Subcutaneous abdominal adipose tissue (tissue), 5 donors: ENCODE results near the gene CENATAC.
A peak's percentile ranks its signal among the peaks of the same experiment; 100 is the strongest.
"Not testable (repeated sequence)": the region's sequence is repeated elsewhere in the genome, so short reads cannot be mapped to it uniquely, and the experiment has no call there.

Experiments
- H3K27ac ChIP-seq: one replicate; pipeline ENCODE4 v1.7.0; 2013; ENCODE audit warnings: low read depth, mild to moderate bottlenecking, inconsistent platforms, low read length, moderate library complexity
- H3K27me3 ChIP-seq, 5 donors: one replicate each; pipeline ENCODE4 v1.7.0; 2013; ENCODE audit warnings: low read length in 5 of 5, inconsistent platforms in 1 of 5; ENCODE audit not compliant: control insufficient read depth in 5 of 5, insufficient read depth in 4 of 5
- H3K36me3 ChIP-seq, 5 donors: one replicate each; pipeline ENCODE4 v1.7.0; 2013; ENCODE audit warnings: low read length in 5 of 5; ENCODE audit not compliant: control insufficient read depth in 5 of 5, insufficient read depth in 5 of 5
- H3K4me1 ChIP-seq, 5 donors: one replicate each; pipeline ENCODE4 v1.7.0; 2013; ENCODE audit warnings: low read length in 5 of 5, mild to moderate bottlenecking in 3 of 5, moderate library complexity in 1 of 5; ENCODE audit not compliant: control insufficient read depth in 5 of 5, insufficient read depth in 5 of 5
- H3K4me3 ChIP-seq, 5 donors: one replicate each; pipeline ENCODE4 v1.7.0; 2013; ENCODE audit warnings: low read length in 5 of 5, low read depth in 1 of 5
- H3K9ac ChIP-seq, 5 donors: one replicate each; pipeline ENCODE4 v1.7.0; 2013; ENCODE audit warnings: low read length in 5 of 5, mild to moderate bottlenecking in 4 of 5, moderate library complexity in 3 of 5
- H3K9me3 ChIP-seq, 5 donors: one replicate each; pipeline ENCODE4 v1.7.0; 2013; ENCODE audit warnings: low read length in 5 of 5; ENCODE audit not compliant: control insufficient read depth in 5 of 5
- donor health status: healthy.
- donor health status: healthy.
- donor health status: healthy.
- donor health status: healthy.
- donor health status: healthy.

Gene CENATAC

GRCh38 chr11:119016216-119017009, 18.5 kb downstream of the CENATAC start:
- H3K36me3 ChIP-seq: peaks cover 24 to 52% (median 47%) of the 10 kb centered on the region in 5 donors
- H3K9me3 ChIP-seq: no peaks in the 10 kb centered on the region
- H3K27me3 ChIP-seq: no peaks in the 10 kb centered on the region
- peak overlapping the region in 4 of 5 donors; percentile 28 to 96 (median 38) for H3K9ac ChIP-seq
- H3K4me3 ChIP-seq: peak overlapping the region in 2 of 5 donors; percentile 98 to 100
- peak overlapping the region; percentile 94 for H3K27ac ChIP-seq
- H3K4me1 ChIP-seq: peaks cover 8 to 39% (median 30%) of the 10 kb centered on the region in 5 donors

DNA sequence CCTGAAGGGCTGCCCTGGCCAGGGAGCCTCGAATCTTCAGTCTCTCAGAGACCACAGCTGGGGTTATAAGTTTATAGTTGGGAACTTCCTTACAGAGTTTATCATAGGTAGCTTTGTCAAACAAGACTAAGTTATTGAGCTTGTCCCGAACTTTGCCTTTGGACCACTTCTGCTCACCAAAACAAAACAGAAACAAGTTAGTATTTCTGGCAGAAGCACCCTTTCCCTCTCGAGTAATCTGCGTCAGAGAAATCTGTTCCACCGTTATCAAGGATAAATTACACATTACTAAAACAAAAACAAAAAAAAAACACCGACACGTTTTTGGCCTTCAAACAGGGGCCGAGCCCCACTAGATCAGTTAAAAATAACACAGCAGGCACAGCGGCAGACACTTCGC, 19.4 kb downstream of the CENATAC start:
- peaks cover 25 to 52% (median 44%) of the 10 kb centered on the region in 5 donors for H3K36me3 ChIP-seq
- H3K4me1 ChIP-seq: peaks cover 8 to 39% (median 30%) of the 10 kb centered on the region in 5 donors

DNA sequence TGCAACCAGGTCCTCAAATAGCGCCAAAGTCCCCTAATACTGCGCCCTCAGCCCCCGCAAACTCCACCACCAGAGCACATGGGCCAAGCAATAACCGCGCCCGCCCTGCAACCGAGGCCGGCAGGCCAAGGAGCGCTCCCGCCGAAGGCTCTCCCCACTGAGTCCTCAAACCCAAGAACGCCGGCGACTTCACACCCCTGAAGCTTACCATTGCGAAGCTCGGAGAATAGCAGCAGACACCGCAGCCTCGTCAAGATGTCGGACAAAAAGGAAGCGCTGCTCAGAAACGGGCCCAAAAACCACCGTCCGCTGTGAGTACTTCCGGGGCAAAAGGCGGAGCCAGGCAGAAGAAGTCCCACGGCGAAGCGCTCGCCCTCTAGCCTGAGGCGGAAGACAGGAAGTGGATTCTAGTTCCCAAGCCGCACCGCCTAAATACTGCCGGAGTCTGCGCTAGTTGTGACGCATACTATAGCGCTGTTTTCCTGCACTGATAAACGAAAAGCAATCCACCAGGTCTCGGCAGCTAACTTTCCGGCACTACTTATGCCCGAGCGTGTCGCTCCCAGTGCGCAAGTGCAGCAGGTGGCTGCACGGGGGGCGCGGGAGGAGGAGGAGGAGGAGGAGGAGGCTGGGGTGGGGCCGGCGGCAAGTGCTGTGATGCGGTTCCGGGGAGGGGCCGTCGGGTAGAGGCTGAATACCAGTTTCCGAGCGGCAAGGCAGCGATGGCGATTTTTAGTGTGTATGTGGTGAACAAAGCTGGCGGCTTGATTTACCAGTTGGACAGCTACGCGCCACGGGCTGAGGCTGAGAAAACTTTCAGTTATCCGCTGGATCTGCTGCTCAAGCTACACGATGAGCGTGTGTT, 20.4 kb downstream of the CENATAC start, which contains the start of the genes RPS25 and TRAPPC4:
RPS25 (minus strand) TSS at position 270 of the 865 bp plus-strand sequence; CDS start at position 211, 59 bp downstream.
TRAPPC4 (plus strand) TSS at position 693 of the 865 bp plus-strand sequence; CDS start at position 723, 30 bp downstream.
- Histone ChIP-seq H3K27me3 (no peaks in the 10 kb centered on the region), H3K4me1 (peaks cover 8 to 39% (median 30%) of the 10 kb centered on the region in 5 donors), H3K36me3 (peaks cover 18 to 53% (median 43%) of the 10 kb centered on the region in 5 donors)

More for the DNA sequence above, 19.4 kb downstream of the CENATAC start:
- not testable (repeated sequence) for H3K9me3 ChIP-seq, H3K27me3 ChIP-seq
- peak overlapping the region; percentile 98 to 100 (median 99) for H3K4me3 ChIP-seq
- H3K9ac ChIP-seq: peak overlapping the region; percentile 77 to 97 (median 96)
- H3K27ac ChIP-seq: peak overlapping the region; percentile 94

GRCh38 chr11:119019996-119020395, 22.1 kb downstream of the CENATAC start:
- H3K27ac ChIP-seq: no peak overlapping the region
- H3K36me3 ChIP-seq: peaks cover 16 to 55% (median 50%) of the 10 kb centered on the region in 5 donors
- peak overlapping the region in 2 of 5 donors; percentile 48 to 97 for H3K9ac ChIP-seq
- H3K4me1 ChIP-seq: peaks cover 8 to 47% (median 39%) of the 10 kb centered on the region in 5 donors
- H3K4me3 ChIP-seq: peak overlapping the region in 4 of 5 donors; percentile 42 to 99 (median 72)
- no peaks in the 10 kb centered on the region for H3K9me3 ChIP-seq
- no peaks in the 10 kb centered on the region for H3K27me3 ChIP-seq

More for the DNA sequence above, 20.4 kb downstream of the CENATAC start, which contains the start of the genes RPS25 and TRAPPC4:
- no peaks in the 10 kb centered on the region for H3K9me3 ChIP-seq
- H3K27ac ChIP-seq: peak within 1 kb of the TSS; percentile 94
- H3K4me3 ChIP-seq: peak within 1 kb of the TSS; percentile 98 to 100 (median 99)
- H3K9ac ChIP-seq: peak within 1 kb of the TSS; percentile 77 to 97 (median 96)

- no peaks in the 10 kb centered on the region for H3K9me3 ChIP-seq
- no peak overlapping the region for H3K9ac ChIP-seq
- H3K27ac ChIP-seq: no peak overlapping the region
- no peak overlapping the region for H3K4me3 ChIP-seq
- peaks cover 12 to 54% (median 38%) of the 10 kb centered on the region in 5 donors for H3K36me3 ChIP-seq
- no peaks in the 10 kb centered on the region for H3K27me3 ChIP-seq
- peaks cover 8 to 53% (median 48%) of the 10 kb centered on the region in 5 donors for H3K4me1 ChIP-seq
Observed at GRCh38 chr11:119021631-119022030, 23.7 kb downstream of the CENATAC start.

GRCh38 chr11:119023741-119024140, 25.8 kb downstream of the CENATAC start:
- Histone ChIP-seq H3K36me3 (peaks cover 12 to 61% (median 48%) of the 10 kb centered on the region in 5 donors), H3K27ac (no peak overlapping the region), H3K4me1 (peaks cover 5 to 49% (median 43%) of the 10 kb centered on the region in 5 donors), H3K27me3 (no peaks in the 10 kb centered on the region), H3K4me3 (no peak overlapping the region), H3K9ac (no peak overlapping the region), H3K9me3 (no peaks in the 10 kb centered on the region)

- peak overlapping the region; percentile 15 for H3K27ac ChIP-seq
- no peaks in the 10 kb centered on the region for H3K27me3 ChIP-seq
- peaks cover 12 to 61% (median 48%) of the 10 kb centered on the region in 5 donors for H3K36me3 ChIP-seq
- H3K9me3 ChIP-seq: no peaks in the 10 kb centered on the region
- peak overlapping the region in 3 of 5 donors; percentile 2 to 38 (median 26) for H3K9ac ChIP-seq
- peaks cover 5 to 51% (median 43%) of the 10 kb centered on the region in 5 donors for H3K4me1 ChIP-seq
- peak overlapping the region in 4 of 5 donors; percentile 8 to 32 (median 26) for H3K4me3 ChIP-seq
Observed at GRCh38 chr11:119024430-119025098, 26.6 kb downstream of the CENATAC start.

- Histone ChIP-seq H3K27me3 (no peaks in the 10 kb centered on the region), H3K36me3 (peaks cover 12 to 61% (median 48%) of the 10 kb centered on the region in 5 donors), H3K4me3 (peak overlapping the region in 3 of 5 donors; percentile 22 to 32 (median 31)), H3K4me1 (peaks cover 0 to 51% (median 43%) of the 10 kb centered on the region in 5 donors), H3K9me3 (no peaks in the 10 kb centered on the region), H3K27ac (peak overlapping the region; percentile 15), H3K9ac (peak overlapping the region in 3 of 5 donors; percentile 2 to 51 (median 26))
Observed at GRCh38 chr11:119025099-119025473, 27.1 kb downstream of the CENATAC start.

DNA sequence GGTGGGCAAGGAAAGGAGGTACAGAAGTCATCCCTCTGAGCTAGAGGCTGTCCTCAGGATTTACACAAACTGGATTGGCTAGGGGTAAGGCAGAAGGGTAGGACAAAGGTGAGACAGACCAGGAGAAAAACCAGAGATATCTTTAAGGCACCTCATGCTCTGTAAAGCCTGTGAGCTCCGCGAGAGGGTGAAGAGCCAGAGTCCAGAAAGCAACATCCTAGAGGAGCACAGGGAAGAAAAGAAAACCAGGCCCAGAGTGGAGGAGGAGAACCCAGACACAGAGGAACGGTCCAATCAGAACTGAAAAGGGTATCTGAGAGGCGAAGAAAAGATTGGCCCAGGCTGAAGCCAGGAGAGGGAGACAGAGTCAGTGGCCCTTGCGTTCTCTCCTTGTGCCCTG, 27.6 kb downstream of the CENATAC start:
- Histone ChIP-seq H3K9ac (peak overlapping the region in 3 of 5 donors; percentile 2 to 51 (median 26)), H3K4me1 (peaks cover 0 to 52% (median 46%) of the 10 kb centered on the region in 5 donors), H3K9me3 (no peaks in the 10 kb centered on the region), H3K4me3 (no peak overlapping the region), H3K36me3 (peaks cover 12 to 61% (median 48%) of the 10 kb centered on the region in 5 donors), H3K27me3 (no peaks in the 10 kb centered on the region), H3K27ac (peak overlapping the region; percentile 15)
